ENCODE measurements around the gene LHFPL6.

- no peak for TF ChIP-seq CTCF (IDR thresholded peaks at IDR 0.05; ENCODE audit: insufficient read depth, low read depth, low read length)
- no peak for TF ChIP-seq EZH2 (IDR thresholded peaks at IDR 0.05; ENCODE audit: insufficient read depth, low read length)
Measured at GRCh38 chr13:39306639-39307589, 296.1 kb downstream of the LHFPL6 start.

Data from astrocyte (in vitro differentiated cells and primary cell).